Uterus (tissue), 2 donors: ENCODE measurements around the gene PCSK9.

Experiments used
- CTCF ChIP-seq, 4 experiments: fragments of 200-600 bp in 2 of 4; fragments of 450-650 bp in 2 of 4; sonication (generic) in 2 of 4; IDR thresholded peaks; one replicate each; pipeline ENCODE4 v1.5.1; 2016 to 2019; ENCODE audit warnings: antibody characterized with exemption in 4 of 4, mild to moderate bottlenecking in 2 of 4, moderate library complexity in 1 of 4
- POLR2A ChIP-seq, 2 donors: fragments of 450-650 bp; IDR thresholded peaks; one replicate each; pipeline ENCODE4 v1.6.1; 2016; ENCODE audit warnings: antibody characterized with exemption in 2 of 2, mild to moderate bottlenecking in 1 of 2, moderate library complexity in 1 of 2

- no peak for TF ChIP-seq CTCF (IDR thresholded peaks at IDR 0.05)
- no peak for TF ChIP-seq POLR2A (IDR thresholded peaks at IDR 0.05)
Observed at GRCh38 chr1:55095095-55095494, 55.7 kb downstream of the PCSK9 start.
